KMS-11 (cell line): Measurements from ENCODE around the gene TMEM59.
"Not testable (repeated sequence)": the region's sequence is repeated elsewhere in the genome, so short reads cannot be mapped to it uniquely, and the experiment has no call there.

Experiments used
- H2AFZ ChIP-seq: fragments of 200-600 bp; sonication (generic); 2 replicates; pipeline ENCODE4 v1.6.1; 2016; ENCODE audit warnings: antibody characterized with exemption, mixed run types, low read depth
- H3K27ac ChIP-seq: fragments of 200-600 bp; sonication (generic); 2 replicates; pipeline ENCODE4 v1.6.1; 2016; ENCODE audit warnings: mild to moderate bottlenecking, mixed run types
- H3K27me3 ChIP-seq: fragments of 200-600 bp; sonication (generic); 2 replicates; pipeline ENCODE4 v1.6.1; 2017; ENCODE audit warnings: mild to moderate bottlenecking, low read depth, mixed run types, moderate library complexity; ENCODE audit not compliant: insufficient read depth
- H3K36me3 ChIP-seq: fragments of 200-600 bp; sonication (generic); 2 replicates; pipeline ENCODE4 v1.6.1; 2017; ENCODE audit warnings: mild to moderate bottlenecking, mixed run types; ENCODE audit not compliant: insufficient read depth
- H3K4me1 ChIP-seq: fragments of 200-600 bp; sonication (generic); 2 replicates; pipeline ENCODE4 v1.6.1; 2016; ENCODE audit warnings: mild to moderate bottlenecking, low read depth, mixed run types; ENCODE audit not compliant: poor library complexity, severe bottlenecking
- H3K4me2 ChIP-seq: fragments of 200-600 bp; sonication (generic); 2 replicates; pipeline ENCODE4 v1.7.0; 2016; ENCODE audit warnings: mild to moderate bottlenecking, mixed run types
- H3K4me3 ChIP-seq: fragments of 200-600 bp; sonication (generic); IDR thresholded peaks from 2 replicates; pipeline ENCODE4 v1.6.1; 2017; ENCODE audit warnings: low read depth, low read length, mixed read lengths; ENCODE audit not compliant: insufficient read depth
- H3K79me2 ChIP-seq: fragments of 200-600 bp; sonication (generic); 2 replicates; pipeline ENCODE4 v1.6.1; 2016; ENCODE audit warnings: low read depth, mixed run types; ENCODE audit not compliant: insufficient read depth
- H3K9ac ChIP-seq: fragments of 200-600 bp; sonication (generic); 2 replicates; pipeline ENCODE4 v1.6.1; 2016; ENCODE audit warnings: mild to moderate bottlenecking, mixed run types
- H4K20me1 ChIP-seq: fragments of 200-600 bp; sonication (generic); 2 replicates; pipeline ENCODE4 v1.6.1; 2016; ENCODE audit warnings: mild to moderate bottlenecking, mixed run types; ENCODE audit not compliant: insufficient read depth
- TF ChIP-seq, protein P1 (sequence below): fragments of 200-600 bp; sonication (generic); conservative IDR thresholded peaks from 2 replicates; pipeline ENCODE4 v1.6.1; 2017; ENCODE audit warnings: low read depth, mild to moderate bottlenecking, antibody characterized with exemption, low read length, moderate library complexity, mixed read lengths

The TMEM59 gene

DNA sequence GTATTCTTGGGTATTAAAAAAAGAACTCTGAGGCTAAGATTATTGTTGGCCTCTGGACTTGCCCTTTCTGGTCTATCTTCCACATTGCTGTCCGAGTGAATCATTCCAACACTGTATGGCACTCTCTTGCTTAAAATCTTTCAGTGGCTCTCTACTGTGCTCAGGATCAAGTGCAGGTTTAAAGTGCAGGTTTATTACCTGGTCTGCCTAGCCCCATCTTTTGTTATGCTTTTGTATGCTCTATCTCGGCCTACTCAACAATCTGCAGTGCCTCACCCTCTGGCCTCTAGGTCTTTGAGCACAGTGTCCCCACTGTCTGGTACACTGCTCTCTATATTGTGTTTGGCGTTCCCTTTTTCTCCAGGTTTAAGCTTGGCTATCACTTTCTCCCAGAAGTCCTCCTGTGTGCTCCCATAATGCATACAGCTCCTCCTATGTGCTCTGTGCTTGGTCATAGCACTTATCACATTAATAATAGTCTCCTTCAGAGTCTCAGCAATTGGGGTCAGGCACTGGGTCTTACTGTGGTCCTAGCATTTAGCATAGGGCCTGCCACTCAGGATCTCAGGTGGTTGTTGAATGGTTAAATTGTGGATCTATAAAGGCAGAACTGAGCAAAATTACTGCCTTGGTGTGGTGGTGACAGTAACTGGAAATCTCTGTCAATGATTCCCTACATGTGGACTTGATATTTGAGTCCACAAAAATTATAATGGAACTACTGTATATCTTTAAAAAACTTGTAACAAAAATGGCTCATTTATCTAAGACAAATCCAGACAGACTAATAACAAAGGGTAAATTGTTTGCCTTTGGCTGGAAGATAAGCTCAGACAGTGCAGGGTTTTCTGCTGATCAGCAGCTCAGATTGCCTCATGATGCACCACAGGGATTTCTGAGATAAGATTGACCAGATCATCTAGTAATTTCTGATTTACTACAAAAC, 24.4 kb downstream of the TMEM59 start:
- Histone ChIP-seq H3K4me1 (no peaks in the 10 kb centered on the region), H3K4me3 (no peak overlapping the region), H3K9ac (no peak overlapping the region), H3K36me3 (0 out of 2 replicates have a peak, but pooled peaks cover 7% of the 10 kb centered on the region), H4K20me1 (no peaks in the 10 kb centered on the region), H3K27me3 (no peaks in the 10 kb centered on the region), H2AFZ (no peak overlapping the region), H3K27ac (no peak overlapping the region), H3K79me2 (no peaks in the 10 kb centered on the region), H3K4me2 (no peak overlapping the region)
- TF ChIP-seq, protein P1, sequence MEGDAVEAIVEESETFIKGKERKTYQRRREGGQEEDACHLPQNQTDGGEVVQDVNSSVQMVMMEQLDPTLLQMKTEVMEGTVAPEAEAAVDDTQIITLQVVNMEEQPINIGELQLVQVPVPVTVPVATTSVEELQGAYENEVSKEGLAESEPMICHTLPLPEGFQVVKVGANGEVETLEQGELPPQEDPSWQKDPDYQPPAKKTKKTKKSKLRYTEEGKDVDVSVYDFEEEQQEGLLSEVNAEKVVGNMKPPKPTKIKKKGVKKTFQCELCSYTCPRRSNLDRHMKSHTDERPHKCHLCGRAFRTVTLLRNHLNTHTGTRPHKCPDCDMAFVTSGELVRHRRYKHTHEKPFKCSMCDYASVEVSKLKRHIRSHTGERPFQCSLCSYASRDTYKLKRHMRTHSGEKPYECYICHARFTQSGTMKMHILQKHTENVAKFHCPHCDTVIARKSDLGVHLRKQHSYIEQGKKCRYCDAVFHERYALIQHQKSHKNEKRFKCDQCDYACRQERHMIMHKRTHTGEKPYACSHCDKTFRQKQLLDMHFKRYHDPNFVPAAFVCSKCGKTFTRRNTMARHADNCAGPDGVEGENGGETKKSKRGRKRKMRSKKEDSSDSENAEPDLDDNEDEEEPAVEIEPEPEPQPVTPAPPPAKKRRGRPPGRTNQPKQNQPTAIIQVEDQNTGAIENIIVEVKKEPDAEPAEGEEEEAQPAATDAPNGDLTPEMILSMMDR, result no peak

DNA sequence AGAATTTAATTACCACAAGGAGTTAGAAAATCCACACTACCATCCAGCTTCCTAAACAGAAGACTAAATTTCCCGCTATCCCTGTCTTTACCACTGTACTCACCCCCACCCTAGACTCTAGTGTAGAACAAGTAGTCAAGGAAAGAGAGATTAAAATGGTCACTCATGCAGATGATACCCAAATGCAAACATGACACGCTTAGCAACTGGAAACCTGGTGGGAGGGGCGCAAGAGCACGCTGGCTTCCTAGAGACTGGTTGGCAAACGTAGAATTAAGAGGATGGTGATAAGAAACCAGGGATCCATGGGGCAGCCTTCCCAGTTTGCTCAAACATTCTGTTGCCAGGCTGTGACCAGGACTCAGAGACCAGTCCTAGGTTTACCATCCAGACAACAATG, 25.2 kb downstream of the TMEM59 start:
- H3K36me3 ChIP-seq, result 0 out of 2 replicates have a peak, but pooled peaks cover 7% of the 10 kb centered on the region
- H4K20me1 ChIP-seq, result no peaks in the 10 kb centered on the region
- TF ChIP-seq, protein P1, result no peak
- H3K4me2 ChIP-seq, result no peak overlapping the region
- no peaks in the 10 kb centered on the region for H3K27me3 ChIP-seq
- no peak overlapping the region for H3K9ac ChIP-seq
- H3K4me3 ChIP-seq, result no peak overlapping the region
- no peaks in the 10 kb centered on the region for H3K79me2 ChIP-seq
- H3K4me1 ChIP-seq, result no peaks in the 10 kb centered on the region
- no peak overlapping the region for H3K27ac ChIP-seq
- no peak overlapping the region for H2AFZ ChIP-seq

DNA sequence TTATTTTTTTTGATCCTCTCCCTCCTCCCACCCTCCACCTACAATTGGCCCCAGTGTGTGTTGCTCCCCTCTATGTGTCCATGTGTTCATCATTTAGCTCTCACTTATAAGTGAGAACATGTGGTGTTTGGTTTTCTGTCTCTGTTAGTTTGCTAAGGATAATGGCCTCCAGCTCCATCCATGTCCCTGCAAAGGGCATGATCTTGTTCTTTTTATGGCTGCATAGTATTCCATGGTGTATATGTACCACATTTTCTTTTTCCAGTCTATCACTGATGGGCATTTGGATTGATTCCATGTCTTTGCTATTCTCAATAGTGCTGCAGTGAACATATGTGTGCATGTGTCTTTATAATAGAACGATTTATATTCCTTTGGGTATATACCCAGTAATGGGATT, 28.2 kb downstream of the TMEM59 start:
- not testable (repeated sequence) for H3K27ac ChIP-seq, H3K4me3 ChIP-seq, H3K79me2 ChIP-seq, H3K36me3 ChIP-seq, H3K4me2 ChIP-seq, H3K4me1 ChIP-seq, H2AFZ ChIP-seq, H3K27me3 ChIP-seq, H4K20me1 ChIP-seq, H3K9ac ChIP-seq

DNA sequence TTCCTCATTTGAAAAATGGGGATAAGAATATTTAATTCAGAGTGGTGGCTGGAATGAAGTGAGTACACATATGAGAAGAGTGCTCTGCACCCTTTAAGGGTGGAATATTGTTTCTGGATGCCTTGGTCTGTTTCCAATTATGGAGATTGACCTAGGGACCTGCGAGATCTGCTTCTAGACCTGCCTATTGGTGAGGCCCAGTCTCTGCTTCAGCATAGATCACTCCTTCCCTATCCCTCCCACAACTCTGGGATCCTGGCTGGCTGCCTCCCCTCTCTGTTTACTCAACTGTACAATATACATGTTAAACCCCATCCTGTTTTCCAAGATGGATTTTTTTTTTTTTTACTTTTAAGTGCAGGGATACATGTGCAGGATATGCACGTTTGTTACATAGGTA, 28.6 kb downstream of the TMEM59 start:
- no peak overlapping the region for H3K4me3 ChIP-seq
- no peak overlapping the region for H2AFZ ChIP-seq
- no peaks in the 10 kb centered on the region for H3K79me2 ChIP-seq
- no peak overlapping the region for H3K9ac ChIP-seq
- H3K27me3 ChIP-seq, result no peaks in the 10 kb centered on the region
- H3K4me1 ChIP-seq, result no peaks in the 10 kb centered on the region
- no peaks in the 10 kb centered on the region for H4K20me1 ChIP-seq
- no peak overlapping the region for H3K27ac ChIP-seq
- no peak overlapping the region for H3K4me2 ChIP-seq
- H3K36me3 ChIP-seq, result no peaks in the 10 kb centered on the region
- TF ChIP-seq, protein P1, result no peak

DNA sequence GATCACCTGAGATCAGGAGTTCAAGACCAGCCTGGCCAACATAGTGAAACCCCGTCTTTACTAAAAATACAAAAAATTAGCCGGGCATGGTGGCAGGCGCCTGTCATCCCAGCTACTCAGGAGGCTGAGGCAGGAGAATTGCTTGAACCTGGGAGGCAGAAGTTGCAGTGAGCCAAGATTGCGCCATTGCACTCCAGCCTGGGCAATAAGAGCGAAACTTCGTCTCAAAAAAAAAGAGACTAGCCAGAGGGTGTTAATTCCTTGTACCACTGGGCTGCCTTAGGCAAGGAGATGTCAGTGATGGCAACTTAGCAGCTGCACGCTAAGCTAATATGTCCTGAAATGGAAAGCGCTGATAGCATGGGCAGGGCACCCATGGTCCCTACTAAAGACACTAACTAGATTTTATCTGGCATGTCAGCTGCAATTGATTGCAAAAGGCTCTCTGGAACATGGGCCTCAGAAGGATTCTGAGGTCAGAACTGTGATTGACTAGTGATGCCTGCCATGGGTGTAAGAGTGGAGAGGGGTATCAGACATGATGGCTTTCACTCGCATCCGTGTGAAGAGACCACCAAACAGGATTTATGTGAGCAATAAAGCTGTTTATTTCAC, 33.3 kb downstream of the TMEM59 start:
- not testable (repeated sequence) for H3K9ac ChIP-seq, H3K4me3 ChIP-seq, H3K27ac ChIP-seq, H4K20me1 ChIP-seq, H3K4me1 ChIP-seq, H3K79me2 ChIP-seq, H3K4me2 ChIP-seq, H2AFZ ChIP-seq, H3K36me3 ChIP-seq, H3K27me3 ChIP-seq
